Measurements from ENCODE around the gene FAIM. TPM values are rescaled to one million over a fixed set of nuclear protein-coding genes. Genes with fewer than 3 reads are reported as not detected.
"Not testable (repeated sequence)": the region's sequence is repeated elsewhere in the genome, so short reads cannot be mapped to it uniquely, and the experiment has no call there.

Gene FAIM
- total RNA-seq, 1 experiment from 2014 or later = 11.0 TPM

DNA sequence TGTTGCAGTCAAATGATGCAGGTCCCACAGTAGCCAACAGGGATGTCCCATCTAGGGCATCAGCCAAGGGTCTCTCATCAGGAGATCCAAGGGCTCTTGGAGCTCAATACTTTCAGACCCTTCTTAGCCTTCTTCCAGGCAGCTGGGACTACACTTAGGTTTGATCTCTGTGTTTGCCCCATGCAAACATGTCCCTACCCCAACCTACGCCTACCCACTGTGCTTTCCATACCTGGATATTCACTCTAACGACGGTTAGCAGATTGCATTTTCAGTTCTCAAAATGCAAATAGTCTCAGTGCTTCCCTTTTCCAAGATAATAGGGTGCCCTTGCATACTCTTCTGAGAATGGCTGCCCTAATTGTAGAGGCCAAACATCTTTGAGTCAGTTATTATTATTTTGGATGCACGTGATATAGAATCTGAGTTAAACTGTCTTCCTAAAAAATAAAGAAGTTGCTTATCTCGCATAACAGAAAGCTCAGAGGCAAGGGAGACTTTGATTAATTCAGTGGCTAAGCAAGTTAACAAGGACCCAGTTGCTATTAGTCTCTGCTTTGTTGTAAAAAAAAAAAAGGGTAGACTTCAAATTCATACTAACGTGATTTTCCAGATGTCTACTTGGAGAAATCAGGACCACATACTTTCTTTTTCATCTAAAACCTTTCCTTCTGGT, 13.5 kb upstream of the FAIM start:
- no peaks in the 10 kb centered on the region for H3K4me1 ChIP-seq (ENCODE audit: insufficient read depth, low read length)
- Mint-ChIP-seq H3K9me3 (peaks cover 7 to 9% of the 10 kb centered on the region in 2 experiments; a peak in 4 of 5 replicates), H3K27me3 (ENCODE audit: low read depth) (no peaks in the 10 kb centered on the region), H3K4me1 (peaks cover 23 to 28% of the 10 kb centered on the region in 2 experiments), H3K27ac (peak overlapping the region in 2 of 3 experiments; percentile 82 to 84; a peak in 4 of 7 replicates), H3K4me3 (peak overlapping the region; percentile 85 to 93), H3K36me3 (ENCODE audit: insufficient read depth in 1 of 3, low read depth in 3 of 3) (peaks cover 0 to 8% (median 5%) of the 10 kb centered on the region in 3 experiments; a peak in 5 of 7 replicates)
- H3K27me3 ChIP-seq (ENCODE audit: insufficient read depth, low read length) = no peaks in the 10 kb centered on the region
- H2AFZ ChIP-seq (ENCODE audit: low read length) = no peak overlapping the region
- H3K14ac ChIP-seq (ENCODE audit: insufficient read depth, low read length) = no peak overlapping the region
- no peaks in the 10 kb centered on the region for H3K9me3 ChIP-seq (ENCODE audit: control insufficient read depth, low read depth, low read length)
- peaks cover 7% of the 10 kb centered on the region for H3K23me2 ChIP-seq (ENCODE audit: insufficient read length, low read depth, low read length, poor library complexity, severe bottlenecking)
- TF ChIP-seq CTCF (conservative IDR thresholded peaks at IDR 0.05) = no peak
- H2BK120ac ChIP-seq (ENCODE audit: low read depth, low read length, poor library complexity, severe bottlenecking) = no peak overlapping the region
- H3K23ac ChIP-seq (ENCODE audit: insufficient read length, low read depth, low read length) = no peak overlapping the region
- no peak for DNase-seq
- no peak overlapping the region for H3T11ph ChIP-seq (ENCODE audit: low read length)
- H2BK20ac ChIP-seq (ENCODE audit: low read depth, low read length, poor library complexity, severe bottlenecking) = no peak overlapping the region
- H4K91ac ChIP-seq (ENCODE audit: insufficient read length, low read depth, low read length) = no peak overlapping the region
- WGBS (ENCODE audit: extremely low coverage, insufficient read length, low lambda C conversion rate) = no CpG with 5 or more reads among the region's 6 CpGs
- H3K9ac ChIP-seq (ENCODE audit: extremely low read depth, insufficient read length, low read length) = no peak overlapping the region
- H4K8ac ChIP-seq (replicated peaks; ENCODE audit: insufficient read length, low read depth, low read length) = no peak overlapping the region
- H3K4ac ChIP-seq (ENCODE audit: low read depth, low read length) = no peak overlapping the region
- no peak overlapping the region for H4K5ac ChIP-seq (ENCODE audit: insufficient read length, low read depth, low read length)
- H2BK12ac ChIP-seq (ENCODE audit: insufficient read length, low read depth, low read length) = no peak overlapping the region
- no peak overlapping the region for H3K18ac ChIP-seq (ENCODE audit: insufficient read length, low read depth, low read length)
- no peaks in the 10 kb centered on the region for H4K20me1 ChIP-seq (ENCODE audit: control insufficient read depth, insufficient read depth, insufficient read length)
- no peak overlapping the region for H2BK5ac ChIP-seq (ENCODE audit: insufficient read length, low read length)
- no peaks in the 10 kb centered on the region for H3K79me2 ChIP-seq (ENCODE audit: insufficient read depth, low read length)
- peak overlapping the region; percentile 89 for H3K4me2 ChIP-seq (ENCODE audit: insufficient read depth, insufficient read length, low read length)
- H3K27ac ChIP-seq (ENCODE audit: insufficient read length, low read depth, low read length) = no peak overlapping the region
- H2AK5ac ChIP-seq (ENCODE audit: insufficient read length, low read length) = no peak overlapping the region
- H3K79me1 ChIP-seq (ENCODE audit: insufficient read depth, low read depth, low read length, poor library complexity, severe bottlenecking) = no peaks in the 10 kb centered on the region
- H2BK15ac ChIP-seq (ENCODE audit: low read depth, low read length) = no peak overlapping the region
- no peak overlapping the region for H3K56ac ChIP-seq (ENCODE audit: insufficient read length, low read depth, low read length)

DNA sequence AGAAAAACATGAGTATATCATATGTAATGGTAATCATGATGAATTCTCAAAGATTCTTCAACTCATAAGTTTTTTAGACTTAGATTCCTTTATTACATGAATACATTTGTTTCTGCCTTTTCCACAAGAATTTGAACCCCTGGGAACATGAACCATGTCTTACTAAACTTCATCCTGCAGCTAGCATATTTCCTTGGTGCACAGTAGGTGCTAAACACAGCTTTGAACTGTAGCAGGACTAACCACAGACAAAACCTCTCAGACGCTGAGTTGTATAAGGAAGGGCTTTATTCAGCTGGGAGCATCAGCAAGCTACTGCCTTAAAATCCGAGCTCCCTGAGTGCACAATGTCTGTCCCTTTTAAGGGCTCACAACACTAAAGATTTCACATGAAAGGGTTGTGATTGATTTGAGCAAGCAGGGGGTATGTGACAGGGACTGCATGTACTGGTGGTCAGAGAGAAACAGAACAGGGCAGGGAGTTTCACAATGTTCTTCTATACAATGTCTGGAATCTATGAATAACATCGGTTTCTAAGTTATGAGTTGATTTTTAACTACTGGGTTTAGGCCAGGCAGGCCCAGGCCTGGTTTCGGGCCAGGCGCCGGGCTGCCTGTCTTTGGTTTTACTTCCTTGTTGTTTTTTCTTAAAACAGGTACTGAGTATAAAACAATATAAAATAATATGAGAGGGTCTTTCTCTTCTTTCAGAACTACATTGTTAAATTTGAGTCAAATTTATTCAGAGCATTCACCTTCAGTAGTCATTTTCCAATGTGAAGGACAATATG, 11.2 kb upstream of the FAIM start:
- not testable (repeated sequence) for H3K27me3 Mint-ChIP-seq (ENCODE audit: low read depth); H3K4me3 Mint-ChIP-seq; H3K4me1 ChIP-seq (ENCODE audit: insufficient read depth, low read length); H2BK5ac ChIP-seq (ENCODE audit: insufficient read length, low read length); H3K23me2 ChIP-seq (ENCODE audit: insufficient read length, low read depth, low read length, poor library complexity, severe bottlenecking); H3K79me1 ChIP-seq (ENCODE audit: insufficient read depth, low read depth, low read length, poor library complexity, severe bottlenecking); H3K18ac ChIP-seq (ENCODE audit: insufficient read length, low read depth, low read length); H3K56ac ChIP-seq (ENCODE audit: insufficient read length, low read depth, low read length); H4K91ac ChIP-seq (ENCODE audit: insufficient read length, low read depth, low read length); H4K20me1 ChIP-seq (ENCODE audit: control insufficient read depth, insufficient read depth, insufficient read length); H3K27ac Mint-ChIP-seq; H2BK20ac ChIP-seq (ENCODE audit: low read depth, low read length, poor library complexity, severe bottlenecking); DNase-seq; H2BK12ac ChIP-seq (ENCODE audit: insufficient read length, low read depth, low read length); H4K8ac ChIP-seq (replicated peaks; ENCODE audit: insufficient read length, low read depth, low read length); H3K9me3 ChIP-seq (ENCODE audit: control insufficient read depth, low read depth, low read length); H3K9ac ChIP-seq (ENCODE audit: extremely low read depth, insufficient read length, low read length); H3K4ac ChIP-seq (ENCODE audit: low read depth, low read length); H3T11ph ChIP-seq (ENCODE audit: low read length); H3K23ac ChIP-seq (ENCODE audit: insufficient read length, low read depth, low read length); H4K5ac ChIP-seq (ENCODE audit: insufficient read length, low read depth, low read length); H2AK5ac ChIP-seq (ENCODE audit: insufficient read length, low read length); H3K4me2 ChIP-seq (ENCODE audit: insufficient read depth, insufficient read length, low read length); H3K79me2 ChIP-seq (ENCODE audit: insufficient read depth, low read length); H3K27ac ChIP-seq (ENCODE audit: insufficient read length, low read depth, low read length); H3K27me3 ChIP-seq (ENCODE audit: insufficient read depth, low read length); H3K14ac ChIP-seq (ENCODE audit: insufficient read depth, low read length); H2BK120ac ChIP-seq (ENCODE audit: low read depth, low read length, poor library complexity, severe bottlenecking); H2AFZ ChIP-seq (ENCODE audit: low read length); H2BK15ac ChIP-seq (ENCODE audit: low read depth, low read length)
- WGBS (ENCODE audit: extremely low coverage, insufficient read length, low lambda C conversion rate) = no CpG with 5 or more reads among the region's 6 CpGs
- Mint-ChIP-seq H3K4me1 (peaks cover 18 to 24% of the 10 kb centered on the region in 2 experiments), H3K36me3 (ENCODE audit: insufficient read depth in 1 of 3, low read depth in 3 of 3) (peaks cover 6 to 12% (median 12%) of the 10 kb centered on the region in 3 experiments), H3K9me3 (peaks cover 16 to 21% of the 10 kb centered on the region in 2 experiments)

Measured in H9 (cell line).